HepG2 (cell line): ENCODE results near the gene RNPC3. TPM values are rescaled to one million over a fixed set of nuclear protein-coding genes. Genes with fewer than 3 reads are reported as not detected.

ENCODE experiments used
- ATAC-seq: fragments of 200-7000 bp; cut with Tn5 transposase; 3 replicates; pipeline ENCODE4 v1.9.1; 2020; ENCODE audit warnings: mild to moderate bottlenecking, moderate library complexity
- BruUV-seq: library from RNA; stranded (reverse); fragments of 400-500 nt; replicated peaks from 2 replicates; lab custom pipeline; 2021; lab: Mats Ljungman, UMichigan
- CTCF ChIA-PET: fragments of 300-600 bp; formaldehyde crosslinking; extraction: SDS; loops from one replicate; lab custom pipeline; 2021; ENCODE audit warnings: low total read pairs, inconsistent platforms, low intra/inter-chr PET ratio; lab: Yijun Ruan, JAX
- POLR2A ChIA-PET: fragments of 350-600 bp; sonication (Branson Sonifier 250); formaldehyde crosslinking; loops from one replicate; lab custom pipeline; 2020; ENCODE audit warnings: antibody characterized with exemption, inconsistent platforms; lab: Yijun Ruan, JAX
- DNase-seq: peaks from one replicate; pipeline ENCODE4 v3.0.0-alpha.2; 2015; ENCODE audit warnings: low spot score
- FAIRE-seq: peaks from 3 replicates; lab custom pipeline; 2011; peaks lifted over from hg19 to GRCh38; lab: Jason Lieb, UNC
- H2AFZ ChIP-seq: one replicate; pipeline ENCODE4 v1.6.1; 2011; ENCODE audit warnings: low read length, inconsistent platforms
- H3K27ac ChIP-seq: fragments of 300-600 bp; 3 replicates; pipeline ENCODE4 v1.8.0; 2011; ENCODE audit warnings: mixed run types, mild to moderate bottlenecking, mixed read lengths, low read length, inconsistent platforms; ENCODE audit not compliant: insufficient read depth; ENCODE audit errors: extremely low read length
- H3K27me3 ChIP-seq, 2 experiments: fragments of 200-600 bp in 1 of 2; 2 replicates in 1 of 2; 3 replicates in 1 of 2; pipeline versions ENCODE4 v1.6.0 to v1.8.0; 2011; ENCODE audit warnings: low read length in 2 of 2, mild to moderate bottlenecking in 2 of 2, moderate library complexity in 2 of 2, inconsistent platforms in 1 of 2; ENCODE audit not compliant: insufficient read depth in 2 of 2, control insufficient read depth in 1 of 2
- H3K36me3 ChIP-seq, 2 experiments: fragments of 200-600 bp in 1 of 2; replicated peaks in 1 of 2; 2 replicates in 1 of 2; 3 replicates in 1 of 2; pipeline versions ENCODE4 v1.5.1 to v1.8.0; 2011; ENCODE audit warnings: low read length in 2 of 2, inconsistent platforms in 1 of 2; ENCODE audit not compliant: insufficient read depth in 2 of 2, control insufficient read depth in 1 of 2
- H3K4me1 ChIP-seq: 2 replicates; pipeline ENCODE4 v1.5.1; 2012; ENCODE audit warnings: low read length, inconsistent platforms; ENCODE audit not compliant: insufficient read depth
- H3K4me2 ChIP-seq: 2 replicates; pipeline ENCODE4 v1.6.0; 2011; ENCODE audit warnings: low read depth, low read length, inconsistent platforms
- H3K4me3 ChIP-seq, 3 experiments: fragments of 200-600 bp in 1 of 3; sonication (generic), shearing (Covaris generic) in 1 of 3; replicated peaks in 1 of 3; 2 replicates each; pipeline ENCODE4 v1.5.1; 2011 to 2016; ENCODE audit warnings: low read length in 3 of 3, inconsistent platforms in 2 of 3, low read depth in 2 of 3, mild to moderate bottlenecking in 2 of 3, control low read depth in 1 of 3, mixed read lengths in 1 of 3; ENCODE audit not compliant: insufficient read depth in 1 of 3
- H3K79me2 ChIP-seq: one replicate; pipeline ENCODE4 v1.6.1; 2011; ENCODE audit warnings: low read length, inconsistent platforms; ENCODE audit not compliant: insufficient read depth
- H3K9ac ChIP-seq: 2 replicates; pipeline ENCODE4 v1.6.0; 2011; ENCODE audit warnings: mild to moderate bottlenecking, low read depth, low read length, inconsistent platforms; ENCODE audit not compliant: insufficient read depth
- H3K9me3 ChIP-seq: 2 replicates; pipeline ENCODE4 v1.5.1; 2012; ENCODE audit warnings: mild to moderate bottlenecking, low read length
- H4K20me1 ChIP-seq: 2 replicates; pipeline ENCODE4 v1.6.0; 2011; ENCODE audit warnings: inconsistent platforms, mild to moderate bottlenecking, low read length, moderate library complexity; ENCODE audit not compliant: insufficient read depth
- HDAC2 ChIP-seq: sonication (generic); formaldehyde crosslinking; IDR thresholded peaks from 2 replicates; pipeline ENCODE4 v1.4.0; 2020; ENCODE audit warnings: missing genetic modification reagents
- POLR2A ChIP-seq, 2 experiments: IDR thresholded peaks; 2 replicates each; pipeline ENCODE4 v1.6.1; 2011; ENCODE audit warnings: low read depth in 2 of 2, low read length in 2 of 2, mild to moderate bottlenecking in 1 of 2, moderate library complexity in 1 of 2; ENCODE audit not compliant: insufficient read depth in 1 of 2
- SRY ChIP-seq: sonication (generic); formaldehyde crosslinking; IDR thresholded peaks from 2 replicates; pipeline ENCODE4 v1.8.0; 2022; ENCODE audit warnings: mild to moderate bottlenecking, missing genetic modification reagents
- ZNF556 ChIP-seq: sonication (generic); formaldehyde crosslinking; IDR thresholded peaks from 2 replicates; pipeline ENCODE4 v1.4.0; 2020; ENCODE audit warnings: mild to moderate bottlenecking, missing genetic modification reagents, borderline replicate concordance
- ZNF703 ChIP-seq: sonication (generic); formaldehyde crosslinking; IDR thresholded peaks from 2 replicates; pipeline ENCODE4 v1.5.1; 2020; ENCODE audit warnings: missing genetic modification reagents, mild to moderate bottlenecking, moderate library complexity, borderline replicate concordance
- ZNF841 ChIP-seq: sonication (generic); formaldehyde crosslinking; IDR thresholded peaks from 2 replicates; pipeline ENCODE4 v1.8.1; 2023; ENCODE audit warnings: missing genetic modification reagents, borderline replicate concordance
- ZSCAN25 ChIP-seq: sonication (generic); formaldehyde crosslinking; IDR thresholded peaks from 2 replicates; pipeline ENCODE4 v1.8.0; 2022; ENCODE audit warnings: mild to moderate bottlenecking, missing genetic modification reagents
- WGBS: methylation state at CpG from one replicate; pipeline ENCODE4 v1.1.6; 2017; ENCODE audit warnings: low lambda C conversion rate; 5-methylcytosine and 5-hydroxymethylcytosine counted together
- in situ Hi-C: cut with HindIII; loops from 2 replicates; pipeline ENCODE4 v1.10.0; 2017; ENCODE audit warnings: low pct_unique_long_range_greater_than_20kb; ENCODE audit not compliant: extremely low pct_ligation_motif_present
- intact Hi-C: fragments of 100-400 bp; cut with micrococcal nuclease; formaldehyde crosslinking; loops from one replicate; pipeline ENCODE4 v1.10.0; 2022; ENCODE audit not compliant: unreplicated experiment
- polyA plus RNA-seq, 8 experiments: library from polyadenylated mRNA; depleted of rRNA in 3 of 8; stranded (reverse) in 7 of 8; unstranded in 1 of 8; fragments of >200 nt; fragmentation: Illumina TruSeq in 4 of 8; extraction: Trizol in 4 of 8; gene quantifications; 2 replicates each; pipeline versions ENCODE4 v1.2.1 to v1.2.3, GENCODE V29; 2011 to 2016; ENCODE audit warnings: low read depth in 4 of 8, missing spikeins in 1 of 8, mixed read lengths in 1 of 8; ENCODE audit not compliant: insufficient read depth in 1 of 8
- total RNA-seq, 5 experiments: library from RNA; depleted of rRNA; stranded (reverse); fragments of >200 nt; fragmentation: Illumina TruSeq; extraction: Trizol; gene quantifications; 2 replicates each; pipeline ENCODE4 v1.2.3, GENCODE V29; 2016; ENCODE audit warnings: low read depth in 1 of 5
- TF ChIP-seq, protein P1 (sequence below): sonication (generic); formaldehyde crosslinking; IDR thresholded peaks from 2 replicates; pipeline ENCODE4 v1.8.0; 2022; ENCODE audit warnings: mild to moderate bottlenecking, missing genetic modification reagents, borderline replicate concordance
- TF ChIP-seq, protein P2 (sequence below): sonication (generic); formaldehyde crosslinking; IDR thresholded peaks from 2 replicates; pipeline ENCODE4 v1.8.1; 2023; ENCODE audit warnings: mild to moderate bottlenecking, moderate library complexity, missing genetic modification reagents
- TF ChIP-seq, protein P3 (sequence below): sonication (generic); formaldehyde crosslinking; IDR thresholded peaks from 2 replicates; pipeline ENCODE4 v1.4.0; 2020; ENCODE audit warnings: missing genetic modification reagents, borderline replicate concordance

Gene RNPC3
- total and polyA plus RNA-seq, 2 of the 13 experiments (the other 11 are each of a cell fraction or from before 2014, with no cell fraction given), result 9.1 to 22.1 TPM

DNA sequence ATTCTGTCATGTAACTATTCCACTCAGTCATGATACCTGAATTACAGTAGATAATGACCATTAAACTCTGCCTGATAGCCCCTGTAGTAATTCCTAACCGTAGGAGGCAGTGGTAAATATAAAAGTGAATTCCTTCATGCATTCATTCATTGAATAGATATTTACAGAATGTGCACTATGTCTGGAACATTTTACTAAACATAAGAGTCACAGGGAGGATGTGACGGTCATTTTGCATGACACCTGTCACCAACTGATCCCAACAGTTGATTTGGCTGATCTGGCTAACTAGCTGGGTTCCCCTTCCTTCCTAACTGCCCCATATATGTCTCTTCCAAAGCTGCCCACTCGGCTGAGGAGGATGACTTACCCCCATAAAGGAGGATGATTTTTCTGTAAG lies 2.2 kb upstream of the RNPC3 start:
- POLR2A ChIA-PET, result no interaction called here
- 89% methylated on average over 3 of the region's 3 CpGs for WGBS
- no peak for FAIRE-seq
- TF ChIP-seq HDAC2 (CRISPR knock-in tag) (no peak), ZNF703 (no peak), SRY (no peak)
- TF ChIP-seq, protein P1, sequence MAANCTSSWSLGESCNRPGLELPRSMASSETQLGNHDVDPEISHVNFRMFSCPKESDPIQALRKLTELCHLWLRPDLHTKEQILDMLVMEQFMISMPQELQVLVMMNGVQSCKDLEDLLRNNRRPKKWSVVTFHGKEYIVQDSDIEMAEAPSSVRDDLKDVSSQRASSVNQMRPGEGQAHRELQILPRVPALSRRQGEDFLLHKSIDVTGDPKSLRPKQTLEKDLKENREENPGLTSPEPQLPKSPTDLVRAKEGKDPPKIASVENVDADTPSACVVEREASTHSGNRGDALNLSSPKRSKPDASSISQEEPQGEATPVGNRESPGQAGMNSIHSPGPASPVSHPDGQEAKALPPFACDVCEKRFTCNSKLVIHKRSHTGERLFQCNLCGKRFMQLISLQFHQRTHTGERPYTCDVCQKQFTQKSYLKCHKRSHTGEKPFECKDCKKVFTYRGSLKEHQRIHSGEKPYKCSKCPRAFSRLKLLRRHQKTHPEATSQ (CRISPR knock-in tag), result no peak
- Histone ChIP-seq H2AFZ (no peak overlapping the region), H3K9ac (no peak overlapping the region), H3K36me3 (peaks cover 0 to 5% of the 10 kb centered on the region in 2 experiments; a peak in 1 of 5 replicates), H3K4me3 (no peak overlapping the region), H3K27ac (no peak overlapping the region), H3K79me2 (peaks cover 24% of the 10 kb centered on the region), H4K20me1 (no peaks in the 10 kb centered on the region), H3K4me1 (peaks cover 27% of the 10 kb centered on the region), H3K27me3 (peaks cover 0 to 4% of the 10 kb centered on the region in 2 experiments; a peak in 1 of 5 replicates), H3K9me3 (no peaks in the 10 kb centered on the region), H3K4me2 (no peak overlapping the region)
- DNase-seq, result no peak
- intact Hi-C loops, result no loop called here
- in situ Hi-C loops, result no loop called here
- ATAC-seq, result no peak
- no TSS peak for BruUV-seq
- CTCF ChIA-PET, result no interaction called here

DNA sequence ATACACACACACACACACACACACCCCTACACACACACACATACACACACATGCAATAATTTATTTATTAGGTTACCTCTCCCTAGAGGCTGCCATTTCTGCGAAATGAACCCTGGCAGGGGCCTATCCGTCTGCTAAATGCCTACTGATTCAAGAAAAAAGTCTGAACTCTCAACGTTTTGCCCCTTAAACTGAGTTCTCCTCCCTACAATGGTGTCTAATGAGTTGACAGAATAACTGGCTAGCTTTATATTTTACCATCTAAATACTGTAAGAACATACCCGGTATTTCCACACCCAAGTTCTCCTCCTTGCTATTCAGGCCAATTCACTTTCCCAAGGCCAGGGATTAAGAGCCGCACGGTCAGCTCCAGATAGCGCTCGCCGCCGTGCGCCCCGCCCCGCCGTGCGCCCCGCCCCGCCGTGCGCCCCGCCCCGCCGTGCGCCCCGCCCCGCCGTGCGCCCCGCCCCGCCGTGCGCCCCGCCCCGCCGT lies 339 bp upstream of the RNPC3 start:
- in situ Hi-C loops (no loop called here), intact Hi-C loops (no loop called here)
- BruUV-seq, result no TSS peak
- DNase-seq (peak; percentile 48), FAIRE-seq (no peak), ATAC-seq (peak; percentile 92)
- no peaks in the 10 kb centered on the region for H4K20me1 ChIP-seq
- peaks cover 0 to 10% of the 10 kb centered on the region in 2 experiments; a peak in 1 of 5 replicates for H3K36me3 ChIP-seq
- peaks cover 0 to 4% of the 10 kb centered on the region in 2 experiments; a peak in 1 of 5 replicates for H3K27me3 ChIP-seq
- ChIA-PET CTCF (no interaction called here), POLR2A (no interaction called here)
- H3K27ac ChIP-seq, result no peak overlapping the region
- TF ChIP-seq ZNF556 (CRISPR knock-in tag) (no peak), ZSCAN25 (no peak), ZNF841 (CRISPR knock-in tag) (no peak), POLR2A (IDR thresholded peaks at IDR 0.05; ENCODE audit: insufficient read depth in 1 of 2, low read depth in 2 of 2, low read length in 2 of 2) (peak in 1 of 2 experiments; percentile 3; a peak in 2 of 4 replicates)
- TF ChIP-seq, protein P2, sequence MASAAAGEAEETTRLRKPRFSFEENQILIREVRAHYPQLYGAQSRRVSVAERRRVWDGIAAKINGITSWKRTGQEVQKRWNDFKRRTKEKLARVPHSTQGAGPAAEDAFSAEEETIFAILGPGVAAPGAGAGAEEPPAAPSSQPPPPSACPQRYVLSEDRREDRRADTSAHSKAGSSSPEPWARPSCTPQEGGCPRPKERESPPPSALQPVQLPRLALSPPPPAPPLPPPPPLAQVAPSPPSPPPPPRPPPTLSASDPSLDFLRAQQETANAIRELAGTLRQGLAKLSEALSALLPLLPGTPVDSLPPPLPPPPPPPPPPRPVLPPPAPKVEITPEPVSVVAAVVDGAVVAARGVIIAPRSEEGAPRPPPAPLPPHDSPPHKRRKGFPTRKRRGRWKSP (CRISPR knock-in tag), result peak; percentile 13; the same call in 1 of the 2 replicates
- TF ChIP-seq, protein P3, sequence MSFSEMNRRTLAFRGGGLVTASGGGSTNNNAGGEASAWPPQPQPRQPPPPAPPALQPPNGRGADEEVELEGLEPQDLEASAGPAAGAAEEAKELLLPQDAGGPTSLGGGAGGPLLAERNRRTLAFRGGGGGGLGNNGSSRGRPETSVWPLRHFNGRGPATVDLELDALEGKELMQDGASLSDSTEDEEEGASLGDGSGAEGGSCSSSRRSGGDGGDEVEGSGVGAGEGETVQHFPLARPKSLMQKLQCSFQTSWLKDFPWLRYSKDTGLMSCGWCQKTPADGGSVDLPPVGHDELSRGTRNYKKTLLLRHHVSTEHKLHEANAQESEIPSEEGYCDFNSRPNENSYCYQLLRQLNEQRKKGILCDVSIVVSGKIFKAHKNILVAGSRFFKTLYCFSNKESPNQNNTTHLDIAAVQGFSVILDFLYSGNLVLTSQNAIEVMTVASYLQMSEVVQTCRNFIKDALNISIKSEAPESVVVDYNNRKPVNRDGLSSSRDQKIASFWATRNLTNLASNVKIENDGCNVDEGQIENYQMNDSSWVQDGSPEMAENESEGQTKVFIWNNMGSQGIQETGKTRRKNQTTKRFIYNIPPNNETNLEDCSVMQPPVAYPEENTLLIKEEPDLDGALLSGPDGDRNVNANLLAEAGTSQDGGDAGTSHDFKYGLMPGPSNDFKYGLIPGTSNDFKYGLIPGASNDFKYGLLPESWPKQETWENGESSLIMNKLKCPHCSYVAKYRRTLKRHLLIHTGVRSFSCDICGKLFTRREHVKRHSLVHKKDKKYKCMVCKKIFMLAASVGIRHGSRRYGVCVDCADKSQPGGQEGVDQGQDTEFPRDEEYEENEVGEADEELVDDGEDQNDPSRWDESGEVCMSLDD, result no peak
- H3K79me2 ChIP-seq, result peaks cover 25% of the 10 kb centered on the region
- peak overlapping the region; percentile 70 for H3K9ac ChIP-seq
- peak overlapping the region; percentile 95 for H3K4me2 ChIP-seq
- H2AFZ ChIP-seq, result peak overlapping the region; percentile 95
- H3K9me3 ChIP-seq, result no peaks in the 10 kb centered on the region
- peak overlapping the region; percentile 61 to 80 (median 70) for H3K4me3 ChIP-seq
- H3K4me1 ChIP-seq, result peaks cover 27% of the 10 kb centered on the region
- WGBS, result 6% methylated on average over 7 of the region's 34 CpGs
